Measurements from ENCODE around the gene MAOB. TPM values are rescaled to one million over a fixed set of nuclear protein-coding genes. Genes with fewer than 3 reads are reported as not detected.

The MAOB gene
- total RNA-seq, 1 experiment from 2014 or later: not detected

- CTCF ChIA-PET: no interaction called here
- intact Hi-C loops (cut with micrococcal nuclease): no loop called here
Measured at GRCh38 chrX:43845776-43846175, 36.5 kb downstream of the MAOB start.

GRCh38 chrX:43840265-43840664 lies 42.0 kb downstream of the MAOB start:
- ATAC-seq (peak; percentile 99), DNase-seq (peak; percentile 63)
- Histone ChIP-seq H3K4me2 (ENCODE audit: low read length) (peak overlapping the region; percentile 11; the same call in 1 of the 2 replicates), H2AFZ (ENCODE audit: low read length) (no peak overlapping the region), H3K9ac (ENCODE audit: low read length) (no peak overlapping the region), H3K36me3 (ENCODE audit: low read depth, low read length) (no peaks in the 10 kb centered on the region), H3K4me1 (ENCODE audit: insufficient read depth, low read length) (peaks cover 13% of the 10 kb centered on the region), H3K27me3 (ENCODE audit: low read length) (no peaks in the 10 kb centered on the region), H3K27ac (ENCODE audit: low read length) (peak overlapping the region; percentile 56), H3K9me3 (ENCODE audit: low read length) (no peaks in the 10 kb centered on the region), H3K79me2 (ENCODE audit: low read length) (no peaks in the 10 kb centered on the region), H3K4me3 (ENCODE audit: low read length) (no peak overlapping the region), H3K9me2 (replicated peaks; ENCODE audit: low read length) (no peaks in the 10 kb centered on the region), H4K20me1 (ENCODE audit: low read length) (no peaks in the 10 kb centered on the region), H3F3A (ENCODE audit: low read length, unreplicated experiment) (no peaks in the 10 kb centered on the region)
- TF ChIP-seq EZH2 (IDR thresholded peaks at IDR 0.05; ENCODE audit: low read length, unreplicated experiment): no peak
- no peak for TF ChIP-seq EZH2phosphoT487 (IDR thresholded peaks at IDR 0.05; ENCODE audit: borderline replicate concordance, low read length)
- no peak for TF ChIP-seq CTCF (conservative IDR thresholded peaks at IDR 0.05; ENCODE audit: low read depth, low read length)
- intact Hi-C loops (cut with micrococcal nuclease): no loop called here
- no TSS peak for BruUV-seq (replicated peaks)
- CTCF ChIA-PET: interaction anchor here (0.6 to 1.2 kb wide), 2 partner anchors 99 to 118 kb away, joined by 3 to 5 read pairs; no protein-coding TSS in a partner anchor
- POLR2A ChIA-PET (ENCODE audit: unreplicated experiment): no interaction called here

More at GRCh38 chrX:43845776-43846175, 36.5 kb downstream of the MAOB start:
- no TSS peak for BruUV-seq (replicated peaks)
- H3K36me3 ChIP-seq (ENCODE audit: low read depth, low read length): no peaks in the 10 kb centered on the region
- no peak overlapping the region for H3K27ac ChIP-seq (ENCODE audit: low read length)
- POLR2A ChIA-PET (ENCODE audit: unreplicated experiment): no interaction called here
- no peaks in the 10 kb centered on the region for H4K20me1 ChIP-seq (ENCODE audit: low read length)
- H3K9me2 ChIP-seq (replicated peaks; ENCODE audit: low read length): no peaks in the 10 kb centered on the region
- no peaks in the 10 kb centered on the region for H3K9me3 ChIP-seq (ENCODE audit: low read length)
- no peak overlapping the region for H2AFZ ChIP-seq (ENCODE audit: low read length)
- TF ChIP-seq EZH2 (IDR thresholded peaks at IDR 0.05; ENCODE audit: low read length, unreplicated experiment) (no peak), CTCF (conservative IDR thresholded peaks at IDR 0.05; ENCODE audit: low read depth, low read length) (no peak), EZH2phosphoT487 (IDR thresholded peaks at IDR 0.05; ENCODE audit: borderline replicate concordance, low read length) (no peak)
- H3F3A ChIP-seq (ENCODE audit: low read length, unreplicated experiment): no peaks in the 10 kb centered on the region
- no peak overlapping the region for H3K9ac ChIP-seq (ENCODE audit: low read length)
- DNase-seq (no peak), ATAC-seq (no peak)
- peaks cover 10% of the 10 kb centered on the region for H3K4me1 ChIP-seq (ENCODE audit: insufficient read depth, low read length)
- H3K4me2 ChIP-seq (ENCODE audit: low read length): no peak overlapping the region
- H3K79me2 ChIP-seq (ENCODE audit: low read length): no peaks in the 10 kb centered on the region
- H3K4me3 ChIP-seq (ENCODE audit: low read length): no peak overlapping the region
- no peaks in the 10 kb centered on the region for H3K27me3 ChIP-seq (ENCODE audit: low read length)

- ATAC-seq (no peak), DNase-seq (peak; percentile 65)
- Histone ChIP-seq H3K4me1 (ENCODE audit: insufficient read depth, low read length) (peaks cover 13% of the 10 kb centered on the region), H3K9ac (ENCODE audit: low read length) (no peak overlapping the region), H3K9me3 (ENCODE audit: low read length) (no peaks in the 10 kb centered on the region), H3K27ac (ENCODE audit: low read length) (no peak overlapping the region), H3K4me2 (ENCODE audit: low read length) (no peak overlapping the region), H3K27me3 (ENCODE audit: low read length) (no peaks in the 10 kb centered on the region), H3K4me3 (ENCODE audit: low read length) (no peak overlapping the region), H3K79me2 (ENCODE audit: low read length) (no peaks in the 10 kb centered on the region), H3F3A (ENCODE audit: low read length, unreplicated experiment) (no peaks in the 10 kb centered on the region), H3K36me3 (ENCODE audit: low read depth, low read length) (no peaks in the 10 kb centered on the region), H3K9me2 (replicated peaks; ENCODE audit: low read length) (no peaks in the 10 kb centered on the region), H2AFZ (ENCODE audit: low read length) (no peak overlapping the region), H4K20me1 (ENCODE audit: low read length) (no peaks in the 10 kb centered on the region)
- TF ChIP-seq EZH2 (IDR thresholded peaks at IDR 0.05; ENCODE audit: low read length, unreplicated experiment): no peak
- TF ChIP-seq CTCF (conservative IDR thresholded peaks at IDR 0.05; ENCODE audit: low read depth, low read length): peak; percentile 70
- ChIA-PET CTCF (interaction anchor here (0.5 kb wide), 1 partner anchor 114 kb away, joined by 8 read pairs; no protein-coding TSS in a partner anchor), POLR2A (ENCODE audit: unreplicated experiment) (no interaction called here)
- no TSS peak for BruUV-seq (replicated peaks)
- intact Hi-C loops (cut with micrococcal nuclease): loop anchor here (1.0 to 2.0 kb wide), 2 partner anchors 103 to 406 kb away; no protein-coding TSS in a partner anchor
Measured at GRCh38 chrX:43836435-43837184, 45.6 kb downstream of the MAOB start.

All from PC-3 (cell line).